A549 (cell line): ENCODE measurements around the gene B3GNT5.

Experiments
- CEBPB ChIP-seq, 2 experiments: fragments of >200 bp in 1 of 2; sonication (Bioruptor Twin) in 1 of 2; formaldehyde crosslinking in 1 of 2; IDR thresholded peaks; 2 replicates each; pipeline ENCODE4 v1.6.1; 2012 to 2016
- CTCF ChIP-seq: fragments of >200 bp; sonication (Bioruptor Twin); formaldehyde crosslinking; IDR thresholded peaks from 3 replicates; pipeline ENCODE4 v1.5.1; 2016
- EP300 ChIP-seq, 2 experiments: fragments of >200 bp; sonication (Bioruptor Twin); formaldehyde crosslinking; IDR thresholded peaks; 2 replicates in 1 of 2; 3 replicates in 1 of 2; pipeline ENCODE4 v1.6.1; 2016 to 2017
- HOXA7 ChIP-seq: fragments of 250-450 bp; sonication (Bioruptor Pico); IDR thresholded peaks from 2 replicates; pipeline ENCODE4 v1.5.0; 2020; ENCODE audit warnings: mild to moderate bottlenecking, moderate library complexity
- JUNB ChIP-seq: fragments of >200 bp; sonication (Bioruptor Twin); formaldehyde crosslinking; IDR thresholded peaks from 2 replicates; pipeline ENCODE4 v1.6.1; 2016
- MYC ChIP-seq: IDR thresholded peaks from 2 replicates; pipeline ENCODE4 v1.6.1; 2012; ENCODE audit warnings: mild to moderate bottlenecking, inconsistent platforms, low read length, improper control_type of control experiment, borderline replicate concordance
- TP53 ChIP-seq: fragments of 250-450 bp; sonication (Bioruptor Pico); IDR thresholded peaks from 2 replicates; pipeline ENCODE4 v1.5.0; 2021; ENCODE audit warnings: mild to moderate bottlenecking, moderate library complexity
- ZC3H11A ChIP-seq: fragments of 450-650 bp; IDR thresholded peaks from 2 replicates; pipeline ENCODE4 v1.6.1; 2014; ENCODE audit warnings: antibody characterized with exemption, mild to moderate bottlenecking

- TF ChIP-seq HOXA7 (CRISPR knock-in tag) (no peak), TP53 (CRISPR knock-in tag) (no peak), CTCF (no peak), CEBPB (IDR thresholded peaks at IDR 0.05) (no peak), JUNB (no peak), EP300 (IDR thresholded peaks at IDR 0.05) (no peak), MYC (no peak), ZC3H11A (no peak)
These were observed 8.8 kb upstream of the B3GNT5 start for GRCh38 chr3:183244219-183244618.
